Upper lobe of left lung (tissue), 6 donors: ENCODE data around the gene CMSS1. TPM values are rescaled to one million over a fixed set of nuclear protein-coding genes. Genes with fewer than 3 reads are reported as not detected.

ENCODE experiments used
- ATAC-seq, 2 donors: fragments of 200-7000 bp; cut with Tn5 transposase; one replicate each; pipeline ENCODE4 v1.9.1; 2022; ENCODE audit warnings: mild to moderate bottlenecking in 2 of 2, moderate library complexity in 2 of 2; ENCODE audit not compliant: low FRiP score in 2 of 2
- DNase-seq, 2 donors: peaks; one replicate each; pipeline ENCODE4 v3.0.0-alpha.2; 2019 to 2020
- H3K27ac ChIP-seq, 4 donors: fragments of 200-600 bp; sonication (generic); one replicate each; pipeline ENCODE4 v1.5.1; 2016 to 2019
- H3K27me3 ChIP-seq, 4 donors: fragments of 200-600 bp; sonication (generic); one replicate each; pipeline ENCODE4 v1.5.1; 2017 to 2019
- H3K36me3 ChIP-seq, 4 donors: fragments of 200-600 bp; sonication (generic); one replicate each; pipeline ENCODE4 v1.5.1; 2016 to 2019
- H3K4me1 ChIP-seq, 4 donors: fragments of 200-600 bp; sonication (generic); one replicate each; pipeline ENCODE4 v1.5.1; 2018 to 2019
- H3K4me3 ChIP-seq, 4 donors: fragments of 200-600 bp; sonication (generic); one replicate each; pipeline ENCODE4 v1.5.1; 2017 to 2019; ENCODE audit warnings: mild to moderate bottlenecking in 2 of 4, moderate library complexity in 1 of 4
- H3K9me3 ChIP-seq, 4 donors: fragments of 200-600 bp; sonication (generic); one replicate each; pipeline ENCODE4 v1.5.1; 2018 to 2019
- EP300 ChIP-seq, 4 donors: sonication (generic); formaldehyde crosslinking; IDR thresholded peaks; one replicate each; pipeline ENCODE4 v1.5.1; 2017; ENCODE audit warnings: antibody characterized with exemption in 4 of 4, control low read depth in 2 of 4
- POLR2A ChIP-seq, 4 donors: fragments of 450-650 bp; IDR thresholded peaks; one replicate each; pipeline ENCODE4 v1.5.1; 2016 to 2017; ENCODE audit warnings: antibody characterized with exemption in 4 of 4, mild to moderate bottlenecking in 2 of 4
- POLR2AphosphoS5 ChIP-seq, 2 donors: sonication (generic); formaldehyde crosslinking; IDR thresholded peaks; one replicate each; pipeline ENCODE4 v1.5.1; 2017; ENCODE audit warnings: antibody characterized with exemption in 2 of 2
- WGBS, 2 donors: methylation state at CpG; one replicate each; pipeline ENCODE4 v1.1.5; 2017 to 2018; 5-methylcytosine and 5-hydroxymethylcytosine counted together
- total RNA-seq, 6 donors: library from RNA; depleted of rRNA in 4 of 6; stranded (reverse); fragments of >200 nt in 4 of 6; gene quantifications; one replicate each; pipeline versions ENCODE4 v1.1.0 to v1.2.1, GENCODE V29; 2016 to 2021
- TF ChIP-seq, protein P1 (sequence below), 6 experiments: fragments of 450-650 bp in 4 of 6; fragments of 200-600 bp in 2 of 6; sonication (generic) in 2 of 6; IDR thresholded peaks; one replicate each; pipeline ENCODE4 v1.5.1; 2016 to 2019; ENCODE audit warnings: antibody characterized with exemption in 6 of 6
- donor health status: DM: no; HTN: no; CAD: no; lungs with moderate emphysema.
- donor health status: DM: no; HTN: yes; CAD: no; lungs with severe emphysema.

The CMSS1 gene
- total RNA-seq, 6 donors from 2014 or later = 4.0 to 21.1 (median 12.0) TPM

- DNase-seq (no peak), ATAC-seq (no peak)
- Histone ChIP-seq H3K4me3 (no peak overlapping the region), H3K27ac (no peak overlapping the region), H3K4me1 (peaks cover 0 to 6% (median 0%) of the 10 kb centered on the region in 4 donors), H3K27me3 (no peaks in the 10 kb centered on the region), H3K36me3 (peaks cover 0 to 15% (median 6%) of the 10 kb centered on the region in 4 donors), H3K9me3 (no peaks in the 10 kb centered on the region)
- no peak for TF ChIP-seq EP300 (IDR thresholded peaks at IDR 0.05)
- no peak for TF ChIP-seq POLR2A (IDR thresholded peaks at IDR 0.05)
- TF ChIP-seq, protein P1, sequence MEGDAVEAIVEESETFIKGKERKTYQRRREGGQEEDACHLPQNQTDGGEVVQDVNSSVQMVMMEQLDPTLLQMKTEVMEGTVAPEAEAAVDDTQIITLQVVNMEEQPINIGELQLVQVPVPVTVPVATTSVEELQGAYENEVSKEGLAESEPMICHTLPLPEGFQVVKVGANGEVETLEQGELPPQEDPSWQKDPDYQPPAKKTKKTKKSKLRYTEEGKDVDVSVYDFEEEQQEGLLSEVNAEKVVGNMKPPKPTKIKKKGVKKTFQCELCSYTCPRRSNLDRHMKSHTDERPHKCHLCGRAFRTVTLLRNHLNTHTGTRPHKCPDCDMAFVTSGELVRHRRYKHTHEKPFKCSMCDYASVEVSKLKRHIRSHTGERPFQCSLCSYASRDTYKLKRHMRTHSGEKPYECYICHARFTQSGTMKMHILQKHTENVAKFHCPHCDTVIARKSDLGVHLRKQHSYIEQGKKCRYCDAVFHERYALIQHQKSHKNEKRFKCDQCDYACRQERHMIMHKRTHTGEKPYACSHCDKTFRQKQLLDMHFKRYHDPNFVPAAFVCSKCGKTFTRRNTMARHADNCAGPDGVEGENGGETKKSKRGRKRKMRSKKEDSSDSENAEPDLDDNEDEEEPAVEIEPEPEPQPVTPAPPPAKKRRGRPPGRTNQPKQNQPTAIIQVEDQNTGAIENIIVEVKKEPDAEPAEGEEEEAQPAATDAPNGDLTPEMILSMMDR (IDR thresholded peaks at IDR 0.05) = no peak
- no peak for TF ChIP-seq POLR2AphosphoS5 (IDR thresholded peaks at IDR 0.05)
- WGBS, 2 donors = 89 to 93% methylated on average over 1 of the region's 1 CpG
These were observed 37.2 kb downstream of the CMSS1 start for GRCh38 chr3:99854756-99855298.

DNA sequence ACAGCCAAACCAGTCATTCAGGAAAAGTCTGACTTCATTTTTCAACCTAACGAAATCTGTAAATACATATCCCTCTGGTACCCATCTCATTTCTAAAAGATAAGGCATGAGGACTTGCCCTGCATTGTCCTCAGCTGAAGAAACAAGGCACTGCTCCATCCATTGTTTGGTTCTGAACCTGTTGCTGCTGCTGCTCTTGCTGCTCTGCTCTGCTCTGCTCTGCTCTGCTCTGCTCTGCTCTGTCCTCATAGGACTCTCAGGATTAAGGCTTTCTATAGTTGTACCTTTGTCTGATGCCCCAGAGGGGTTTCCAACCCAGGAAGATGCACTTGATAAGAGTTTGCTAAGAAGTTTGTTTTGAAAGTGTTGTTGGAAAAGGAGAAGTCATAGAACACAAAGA is 38.2 kb downstream of the CMSS1 start:
- Histone ChIP-seq H3K27ac (no peak overlapping the region), H3K4me1 (peaks cover 0 to 13% (median 0%) of the 10 kb centered on the region in 4 donors), H3K36me3 (peaks cover 0 to 5% (median 0%) of the 10 kb centered on the region in 4 donors), H3K27me3 (no peaks in the 10 kb centered on the region), H3K4me3 (no peak overlapping the region), H3K9me3 (no peaks in the 10 kb centered on the region)
- 72 to 78% methylated on average over 1 of the region's 1 CpG for WGBS, 2 donors
- TF ChIP-seq, protein P1 (IDR thresholded peaks at IDR 0.05) = no peak
- TF ChIP-seq POLR2AphosphoS5 (IDR thresholded peaks at IDR 0.05) (no peak), EP300 (IDR thresholded peaks at IDR 0.05) (no peak), POLR2A (IDR thresholded peaks at IDR 0.05) (no peak)
- DNase-seq (no peak), ATAC-seq (no peak)

DNA sequence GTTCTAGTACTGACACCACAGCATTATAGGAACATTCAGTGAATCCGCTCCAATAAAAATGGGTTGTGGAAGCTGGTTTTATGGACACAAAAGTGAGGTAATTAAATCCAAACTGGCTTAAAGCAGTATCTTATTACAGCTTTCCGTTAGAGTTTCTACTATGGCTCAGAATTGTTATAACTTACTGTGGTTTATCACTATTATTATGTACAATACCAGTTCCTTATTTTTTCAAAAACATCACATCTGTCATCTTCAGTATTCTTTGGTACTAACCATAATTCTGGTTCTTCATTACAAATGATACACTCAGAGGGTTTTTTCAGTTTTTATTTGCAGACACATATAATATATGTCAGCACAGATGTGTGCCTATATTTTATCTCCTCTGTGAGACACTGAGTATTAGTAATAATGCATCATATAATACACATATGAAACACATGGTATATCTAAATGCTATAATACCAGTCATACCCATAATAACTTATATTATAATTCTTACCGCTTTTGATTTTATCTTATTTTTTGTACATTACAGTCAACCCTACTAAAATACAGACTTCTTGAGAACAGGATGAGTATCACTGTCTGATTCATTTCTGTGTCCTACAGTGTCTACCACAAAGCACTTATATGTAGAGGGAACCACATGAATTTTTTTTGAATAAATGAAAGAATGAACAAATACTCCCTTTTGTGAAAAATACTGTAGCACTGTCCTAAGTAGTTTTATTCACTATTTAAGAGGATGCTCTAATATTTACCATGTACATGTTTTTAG is 39.0 kb downstream of the CMSS1 start:
- Histone ChIP-seq H3K4me1 (peaks cover 0 to 16% (median 0%) of the 10 kb centered on the region in 4 donors), H3K4me3 (no peak overlapping the region), H3K27ac (no peak overlapping the region), H3K36me3 (peaks cover 0 to 8% (median 0%) of the 10 kb centered on the region in 4 donors), H3K27me3 (no peaks in the 10 kb centered on the region), H3K9me3 (no peaks in the 10 kb centered on the region)
- TF ChIP-seq, protein P1 (IDR thresholded peaks at IDR 0.05) = no peak
- TF ChIP-seq POLR2A (IDR thresholded peaks at IDR 0.05) = no peak
- TF ChIP-seq EP300 (IDR thresholded peaks at IDR 0.05) = no peak
- no peak for TF ChIP-seq POLR2AphosphoS5 (IDR thresholded peaks at IDR 0.05)
- 78 to 87% methylated on average over 3 of the region's 3 CpGs for WGBS, 2 donors
- no peak for ATAC-seq
- no peak for DNase-seq

- Histone ChIP-seq H3K4me1 (peaks cover 0 to 16% (median 0%) of the 10 kb centered on the region in 4 donors), H3K27ac (no peak overlapping the region), H3K9me3 (no peaks in the 10 kb centered on the region), H3K27me3 (no peaks in the 10 kb centered on the region), H3K36me3 (peaks cover 0 to 9% (median 0%) of the 10 kb centered on the region in 4 donors), H3K4me3 (no peak overlapping the region)
- TF ChIP-seq, protein P1 (IDR thresholded peaks at IDR 0.05) = no peak
- TF ChIP-seq POLR2A (IDR thresholded peaks at IDR 0.05) (no peak), POLR2AphosphoS5 (IDR thresholded peaks at IDR 0.05) (no peak), EP300 (IDR thresholded peaks at IDR 0.05) (no peak)
- no peak for DNase-seq
- ATAC-seq = no peak
- WGBS, 2 donors = 50 to 63% methylated on average over 1 of the region's 1 CpG
These were observed 39.6 kb downstream of the CMSS1 start for GRCh38 chr3:99857278-99857677.
